ENCODE data around the gene FAIM.
"Not testable (repeated sequence)": the region's sequence is repeated elsewhere in the genome, so short reads cannot be mapped to it uniquely, and the experiment has no call there.

Gene FAIM

DNA sequence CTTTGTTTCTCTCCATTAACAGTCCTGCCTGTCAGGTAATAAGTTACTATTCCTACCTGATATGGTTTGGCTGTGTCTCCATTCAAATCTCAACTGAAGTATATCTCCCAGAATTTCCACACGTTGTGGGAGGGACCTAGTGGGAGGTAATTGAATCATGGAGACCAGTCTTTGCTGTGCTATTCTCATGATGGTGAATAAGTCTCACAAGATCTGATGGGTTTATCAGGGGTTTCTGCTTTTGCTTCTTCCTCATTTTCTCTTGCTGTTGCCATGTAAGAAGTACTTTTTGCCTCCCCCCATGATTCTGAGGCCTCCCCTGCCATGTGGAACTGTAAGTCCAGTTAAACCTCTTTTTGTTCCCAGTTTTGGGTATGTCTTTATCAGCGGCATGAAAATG, 6.9 kb upstream of the FAIM start:
- not testable (repeated sequence) for DNase-seq (ENCODE audit: low read depth)

DNA sequence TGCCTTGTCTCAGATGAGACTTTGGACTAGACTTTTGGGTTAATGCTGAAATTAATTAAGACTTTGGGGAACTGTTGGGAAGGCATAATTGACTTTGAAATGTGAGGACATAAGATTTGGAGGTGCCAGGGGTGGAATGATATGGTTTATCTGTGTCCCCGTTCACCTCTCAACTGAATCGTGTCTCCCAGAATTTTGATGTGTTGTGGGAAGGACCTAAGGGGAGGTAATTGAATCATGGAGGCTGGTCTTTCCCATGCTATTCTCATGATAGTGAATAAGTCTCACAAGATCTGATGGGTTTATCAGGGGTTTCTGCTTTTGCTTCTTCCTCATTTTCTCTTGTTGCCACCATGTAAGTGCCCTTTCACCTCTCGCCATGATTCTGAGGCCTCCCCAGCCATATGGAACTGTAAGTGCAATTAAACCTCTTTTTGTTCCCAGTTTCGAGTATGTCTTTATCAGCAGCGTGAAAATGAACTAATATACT, 4.4 kb upstream of the FAIM start:
- not testable (repeated sequence) for DNase-seq (ENCODE audit: low read depth)

GRCh38 chr3:138609898-138610266, 1.3 kb downstream of the FAIM start:
- DNase-seq (ENCODE audit: low read depth): no peak

GRCh38 chr3:138615462-138615861, 6.9 kb downstream of the FAIM start:
- DNase-seq (ENCODE audit: low read depth): no peak

DNA sequence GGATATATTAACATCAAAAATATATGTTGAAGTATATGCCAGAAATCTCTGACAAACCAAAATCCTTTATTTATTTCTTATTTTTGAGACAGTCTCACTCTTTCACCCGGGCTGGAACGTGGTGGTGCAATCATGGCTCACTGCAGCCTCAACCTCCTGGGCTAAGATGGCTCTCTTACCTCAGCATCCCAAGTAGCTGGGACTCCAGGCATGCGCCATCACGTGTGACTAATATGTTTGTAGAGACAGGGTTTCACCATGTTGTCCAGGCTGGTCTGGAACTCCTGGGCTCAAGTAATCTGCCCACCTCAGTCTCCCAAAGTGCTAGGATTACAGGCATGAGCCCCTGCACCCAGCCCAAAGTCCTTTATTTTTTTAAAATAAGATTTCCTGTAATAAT, 11.9 kb downstream of the FAIM start:
- DNase-seq (ENCODE audit: low read depth): no peak

- no peak for DNase-seq (ENCODE audit: low read depth)
These were observed 15.9 kb downstream of the FAIM start for GRCh38 chr3:138624518-138624917.

DNA sequence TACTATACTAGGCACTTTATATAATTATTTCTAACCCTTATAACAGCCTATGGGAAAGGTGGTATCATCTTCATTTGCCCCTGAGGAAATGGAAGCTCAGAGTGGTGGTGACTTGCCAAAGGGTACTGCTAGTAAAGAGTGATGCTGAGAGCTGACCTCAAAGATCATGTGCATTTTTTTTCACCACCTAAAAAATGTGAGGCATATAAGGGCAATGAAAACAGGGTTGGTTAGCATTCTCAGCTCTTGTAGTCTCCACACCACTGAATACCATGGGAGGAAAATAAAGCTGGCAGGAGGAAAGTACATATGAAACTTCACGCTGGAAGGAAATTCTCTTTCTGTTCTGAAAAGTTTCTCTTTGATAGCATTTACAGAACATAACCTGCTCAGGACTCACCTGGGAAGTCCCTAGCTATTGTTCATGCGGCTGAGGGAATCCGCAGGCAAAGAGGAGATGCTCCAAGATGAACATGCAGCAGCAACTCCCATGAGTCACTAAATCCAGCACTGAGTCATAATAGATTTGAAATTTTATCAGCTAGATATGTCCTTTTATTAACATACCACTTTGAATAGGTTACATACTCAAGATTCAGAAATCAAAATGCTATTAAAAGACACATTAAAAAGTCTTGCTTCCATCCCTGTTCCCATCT, 17.3 kb downstream of the FAIM start:
- DNase-seq (ENCODE audit: low read depth): peak; percentile 58

DNA sequence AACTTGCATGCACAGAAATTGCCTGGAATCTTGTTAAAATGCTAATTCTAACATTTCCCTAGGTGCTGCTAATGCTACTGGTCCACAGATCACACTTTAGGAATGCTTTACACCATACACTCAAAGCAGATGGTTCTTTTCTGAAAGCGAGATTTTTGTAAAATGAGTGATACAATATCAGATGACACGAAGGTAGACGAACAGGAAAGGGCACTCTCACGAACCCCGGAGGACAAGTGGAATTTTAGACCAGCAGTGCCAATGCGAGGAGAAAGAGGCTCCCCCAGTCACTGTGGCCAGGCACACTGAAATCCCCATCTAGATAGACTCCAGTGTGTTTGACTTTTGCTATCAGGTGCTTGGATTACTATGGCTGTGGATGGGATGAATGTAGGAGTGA, 21.0 kb downstream of the FAIM start:
- DNase-seq (ENCODE audit: low read depth): no peak

- DNase-seq (ENCODE audit: low read depth): no peak
These were observed 30.1 kb downstream of the FAIM start for GRCh38 chr3:138638641-138639040.

DNA sequence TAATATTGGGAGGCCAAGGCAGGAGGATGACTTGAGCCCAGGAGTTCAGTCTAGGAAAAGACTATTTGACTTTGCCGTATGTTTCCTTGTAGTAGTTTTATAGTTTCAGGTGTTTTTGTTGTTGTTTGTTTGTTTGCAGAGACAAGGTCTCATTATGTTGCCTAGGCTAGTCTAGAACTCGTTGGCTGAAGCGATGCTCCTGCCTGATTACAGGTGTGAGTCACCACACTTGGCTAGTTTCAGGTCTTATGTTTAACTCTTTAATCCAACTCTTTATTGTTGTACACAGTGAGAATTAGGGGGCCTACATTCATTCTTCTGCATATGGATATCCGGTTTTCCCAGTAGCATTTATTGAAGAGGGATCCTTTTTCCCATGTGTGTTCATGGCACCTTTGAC, 32.0 kb downstream of the FAIM start:
- no peak for DNase-seq (ENCODE audit: low read depth)

DNA sequence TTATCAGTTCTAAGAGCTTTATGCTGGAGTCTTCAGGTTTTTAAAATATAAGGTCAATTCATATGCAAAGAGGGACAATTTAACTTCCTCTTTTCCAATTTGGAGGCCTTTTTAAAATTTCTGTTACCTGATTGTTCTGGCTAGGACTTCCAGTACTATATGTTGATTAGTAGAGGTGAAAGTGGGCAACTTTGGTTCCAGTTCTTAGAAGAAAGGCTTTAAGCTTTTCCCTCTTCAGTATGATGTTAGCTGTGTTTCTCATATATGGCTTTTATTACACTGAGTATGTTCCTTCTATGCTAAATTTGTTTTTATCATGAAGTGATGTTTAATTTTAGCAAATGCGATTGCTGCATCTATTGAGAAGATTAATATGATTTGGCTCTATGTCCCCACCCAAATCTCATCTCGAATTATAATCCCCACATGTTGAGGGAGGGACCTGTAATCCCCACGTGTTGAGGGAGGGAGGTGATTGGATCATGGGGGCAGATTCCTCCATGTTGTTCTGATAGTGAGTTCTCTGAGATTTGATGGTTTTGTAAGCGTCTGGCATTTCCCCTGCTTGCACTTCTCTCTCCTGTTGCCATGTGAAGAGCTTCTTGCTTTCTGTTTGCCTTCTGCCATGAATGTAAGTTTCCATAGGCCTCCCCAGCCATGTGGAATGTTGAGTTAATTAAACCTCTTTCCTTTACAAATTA, 33.8 kb downstream of the FAIM start:
- no peak for DNase-seq (ENCODE audit: low read depth)

GRCh38 chr3:138642927-138643253, 34.3 kb downstream of the FAIM start:
- no peak for DNase-seq (ENCODE audit: low read depth)

DNA sequence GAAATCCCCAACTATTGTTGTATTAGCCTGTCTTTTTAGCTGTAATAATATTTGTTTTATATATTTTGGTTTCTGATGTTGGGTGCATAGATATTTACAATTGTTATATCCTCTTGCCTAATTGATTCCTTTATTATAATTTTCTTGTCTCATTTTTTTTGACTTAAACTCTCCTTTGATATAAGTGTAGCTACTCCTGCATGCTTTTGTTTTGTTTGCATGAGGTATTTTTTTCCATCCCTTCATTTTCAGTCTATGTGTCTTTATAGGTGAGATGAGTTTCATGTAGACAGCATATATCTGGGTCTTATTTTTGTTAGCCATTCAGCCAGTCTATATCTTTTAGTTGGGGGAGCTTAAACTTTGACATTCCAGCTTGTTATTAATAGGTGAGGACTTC, 37.4 kb downstream of the FAIM start:
- no peak for DNase-seq (ENCODE audit: low read depth)

GRCh38 chr3:138646513-138646912, 37.9 kb downstream of the FAIM start:
- no peak for DNase-seq (ENCODE audit: low read depth)

- no peak for DNase-seq (ENCODE audit: low read depth)
These were observed 40.6 kb downstream of the FAIM start for GRCh38 chr3:138649134-138649533.

DNA sequence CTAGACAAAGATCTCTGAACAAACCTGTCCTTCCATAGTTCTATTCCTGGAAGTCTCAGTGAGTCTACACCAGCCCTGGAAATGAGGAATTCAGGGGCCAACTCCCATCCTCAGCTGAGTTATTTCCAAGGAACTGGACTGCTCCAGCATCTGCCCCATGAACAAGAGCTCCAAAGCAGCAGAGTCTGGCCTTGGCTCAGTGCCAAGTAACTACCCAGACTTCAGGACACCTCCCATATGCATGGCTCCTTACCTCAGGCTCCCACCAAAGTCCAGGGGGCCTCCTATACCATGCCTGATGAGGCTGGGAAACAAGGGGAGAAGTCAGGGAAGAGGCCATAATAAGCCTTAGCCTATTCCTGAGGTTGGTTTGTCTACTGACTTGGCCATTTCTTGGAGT, 45.0 kb downstream of the FAIM start:
- DNase-seq (ENCODE audit: low read depth): no peak

GRCh38 chr3:138657508-138657907, 48.9 kb downstream of the FAIM start:
- DNase-seq (ENCODE audit: low read depth): no peak

DNA sequence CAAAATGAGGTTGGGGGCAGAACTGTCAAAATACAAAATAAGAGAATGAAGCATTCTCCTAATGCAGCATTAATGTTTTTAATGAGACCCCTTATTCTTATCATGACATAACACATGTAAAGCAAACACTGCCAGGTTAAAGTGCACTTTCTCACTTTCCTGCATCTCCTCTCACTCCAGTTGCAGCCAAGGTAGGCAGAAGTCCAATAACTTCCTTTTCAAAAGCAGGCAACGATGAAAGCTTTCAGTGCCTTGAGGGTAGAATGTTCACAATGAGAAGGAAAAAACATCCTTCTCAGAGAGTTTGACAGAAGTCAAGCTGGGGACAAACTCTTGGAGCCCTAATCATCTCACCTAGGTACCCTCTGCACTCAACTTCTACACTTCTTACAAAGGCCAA, 59.5 kb downstream of the FAIM start:
- DNase-seq (ENCODE audit: low read depth): no peak

GRCh38 chr3:138670407-138670806, 61.8 kb downstream of the FAIM start:
- DNase-seq (ENCODE audit: low read depth): no peak

DNA sequence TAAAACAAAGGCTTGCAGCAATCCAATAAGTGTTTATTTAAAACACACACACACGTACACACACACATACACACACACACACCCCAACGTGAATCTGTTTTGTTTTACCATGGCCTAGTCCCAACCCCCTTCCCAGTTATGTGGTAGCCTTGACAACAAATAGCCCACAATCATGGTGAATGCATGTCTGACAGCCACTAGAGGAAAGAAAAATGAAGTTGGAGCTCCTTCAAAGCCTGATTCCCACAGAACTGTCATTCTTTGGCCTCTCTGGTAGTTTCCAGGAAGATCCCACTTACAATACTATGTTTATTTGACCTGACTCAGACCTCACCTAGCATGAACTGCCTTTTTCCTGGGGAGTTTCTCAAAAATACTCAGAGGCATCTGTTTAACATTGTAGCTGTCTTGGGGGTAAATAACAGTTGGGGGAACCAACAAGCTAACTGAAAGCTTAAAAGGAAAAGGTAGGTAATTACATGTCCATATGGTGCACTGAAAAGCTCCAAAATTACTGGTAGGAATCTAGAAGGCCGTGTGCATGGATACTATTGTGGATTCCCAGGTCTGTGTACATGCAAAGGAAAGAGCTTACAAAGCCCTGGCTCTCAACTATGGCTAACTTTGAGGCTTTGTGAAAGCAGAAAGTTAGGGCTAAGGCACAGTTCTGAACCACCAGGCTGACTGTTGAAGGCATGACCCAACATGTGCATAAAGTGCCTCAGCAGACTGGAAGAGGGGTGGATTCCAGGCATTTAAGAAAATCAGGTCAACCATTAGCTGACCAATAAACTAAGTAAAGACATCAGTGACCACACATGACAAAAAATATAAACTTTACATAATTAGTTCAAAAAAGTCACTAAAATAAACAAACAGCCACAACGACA, 65.3 kb downstream of the FAIM start:
- peak; percentile 62 for DNase-seq (ENCODE audit: low read depth)

DNA sequence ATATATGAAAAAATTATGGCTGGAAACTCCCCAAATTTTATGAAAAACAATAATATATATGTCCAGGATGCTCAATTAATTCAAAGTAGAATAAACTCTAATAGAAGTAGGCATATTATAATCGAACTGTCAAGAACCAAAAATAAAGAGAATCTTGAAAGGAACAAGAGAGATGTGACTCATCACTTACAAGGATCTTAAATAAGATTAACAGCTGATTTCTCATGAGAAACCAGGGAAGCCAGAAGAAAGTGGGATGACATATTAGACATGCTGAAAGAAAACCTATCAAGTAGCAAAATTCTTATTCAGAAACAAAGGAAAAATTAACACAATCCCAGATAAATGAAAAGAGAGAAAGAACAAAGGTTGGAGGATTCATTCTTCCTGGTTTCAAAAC, 66.8 kb downstream of the FAIM start:
- peak; percentile 37 for DNase-seq (ENCODE audit: low read depth)

DNA sequence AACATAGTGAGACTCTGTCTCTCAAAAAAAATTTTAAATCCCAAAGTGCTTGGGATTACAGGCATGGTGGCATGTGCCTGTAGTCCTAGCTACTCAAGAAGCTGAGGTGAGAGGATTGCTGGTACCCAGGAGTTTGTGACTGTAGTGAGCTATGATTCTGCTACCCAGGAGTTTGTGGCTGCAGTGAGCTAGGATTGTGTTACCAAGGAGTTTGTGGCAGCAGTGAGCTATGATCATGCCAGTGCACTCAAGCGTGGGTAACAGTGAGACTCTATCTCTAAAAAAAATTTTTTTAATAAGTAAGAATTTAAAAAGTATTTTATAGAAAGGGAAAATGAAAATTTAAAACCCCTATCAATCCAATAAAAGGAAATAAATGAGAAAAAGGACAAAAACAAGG, 69.5 kb downstream of the FAIM start:
- DNase-seq (ENCODE audit: low read depth): no peak

GRCh38 chr3:138678874-138679392, 70.4 kb downstream of the FAIM start:
- DNase-seq (ENCODE audit: low read depth): no peak

Data from EH (cell line).